ENCODE measurements around the gene SBNO2.

DNA sequence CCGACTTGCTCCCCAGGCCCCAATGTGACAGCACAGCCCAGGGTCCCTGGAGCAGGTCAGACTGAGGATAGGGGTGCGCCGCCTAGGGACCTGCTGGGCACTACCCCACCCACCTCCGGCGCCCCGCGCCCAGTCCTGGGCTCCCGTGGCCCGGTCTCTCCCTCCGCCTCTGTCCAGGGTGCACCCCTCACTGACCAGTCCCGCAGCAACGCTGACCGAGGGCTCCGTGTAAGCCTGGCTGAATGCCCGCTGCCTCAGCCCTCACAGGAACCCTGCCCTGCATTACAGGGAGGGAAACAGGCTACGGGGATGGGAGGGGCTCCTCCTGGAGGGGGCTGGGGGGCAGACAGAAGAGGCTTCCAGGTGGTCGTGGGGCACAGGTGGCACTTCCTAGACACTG is 38.6 kb downstream of the SBNO2 start:
- TF ChIP-seq POLR2A (IDR thresholded peaks at IDR 0.05) (no peak), POLR2AphosphoS5 (IDR thresholded peaks at IDR 0.05) (no peak)
- TF ChIP-seq, protein P1, sequence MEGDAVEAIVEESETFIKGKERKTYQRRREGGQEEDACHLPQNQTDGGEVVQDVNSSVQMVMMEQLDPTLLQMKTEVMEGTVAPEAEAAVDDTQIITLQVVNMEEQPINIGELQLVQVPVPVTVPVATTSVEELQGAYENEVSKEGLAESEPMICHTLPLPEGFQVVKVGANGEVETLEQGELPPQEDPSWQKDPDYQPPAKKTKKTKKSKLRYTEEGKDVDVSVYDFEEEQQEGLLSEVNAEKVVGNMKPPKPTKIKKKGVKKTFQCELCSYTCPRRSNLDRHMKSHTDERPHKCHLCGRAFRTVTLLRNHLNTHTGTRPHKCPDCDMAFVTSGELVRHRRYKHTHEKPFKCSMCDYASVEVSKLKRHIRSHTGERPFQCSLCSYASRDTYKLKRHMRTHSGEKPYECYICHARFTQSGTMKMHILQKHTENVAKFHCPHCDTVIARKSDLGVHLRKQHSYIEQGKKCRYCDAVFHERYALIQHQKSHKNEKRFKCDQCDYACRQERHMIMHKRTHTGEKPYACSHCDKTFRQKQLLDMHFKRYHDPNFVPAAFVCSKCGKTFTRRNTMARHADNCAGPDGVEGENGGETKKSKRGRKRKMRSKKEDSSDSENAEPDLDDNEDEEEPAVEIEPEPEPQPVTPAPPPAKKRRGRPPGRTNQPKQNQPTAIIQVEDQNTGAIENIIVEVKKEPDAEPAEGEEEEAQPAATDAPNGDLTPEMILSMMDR (IDR thresholded peaks at IDR 0.05): no peak

Measured in gastroesophageal sphincter (tissue), 3 donors.